KMS-11 (cell line): ENCODE measurements around the gene NR1I2.

Experiments used
- H2AFZ ChIP-seq: fragments of 200-600 bp; sonication (generic); 2 replicates; pipeline ENCODE4 v1.6.1; 2016; ENCODE audit warnings: antibody characterized with exemption, mixed run types, low read depth
- H3K27ac ChIP-seq: fragments of 200-600 bp; sonication (generic); 2 replicates; pipeline ENCODE4 v1.6.1; 2016; ENCODE audit warnings: mild to moderate bottlenecking, mixed run types
- H3K27me3 ChIP-seq: fragments of 200-600 bp; sonication (generic); 2 replicates; pipeline ENCODE4 v1.6.1; 2017; ENCODE audit warnings: mild to moderate bottlenecking, low read depth, mixed run types, moderate library complexity; ENCODE audit not compliant: insufficient read depth
- H3K36me3 ChIP-seq: fragments of 200-600 bp; sonication (generic); 2 replicates; pipeline ENCODE4 v1.6.1; 2017; ENCODE audit warnings: mild to moderate bottlenecking, mixed run types; ENCODE audit not compliant: insufficient read depth
- H3K4me1 ChIP-seq: fragments of 200-600 bp; sonication (generic); 2 replicates; pipeline ENCODE4 v1.6.1; 2016; ENCODE audit warnings: mild to moderate bottlenecking, low read depth, mixed run types; ENCODE audit not compliant: poor library complexity, severe bottlenecking
- H3K4me2 ChIP-seq: fragments of 200-600 bp; sonication (generic); 2 replicates; pipeline ENCODE4 v1.7.0; 2016; ENCODE audit warnings: mild to moderate bottlenecking, mixed run types
- H3K4me3 ChIP-seq: fragments of 200-600 bp; sonication (generic); IDR thresholded peaks from 2 replicates; pipeline ENCODE4 v1.6.1; 2017; ENCODE audit warnings: low read depth, low read length, mixed read lengths; ENCODE audit not compliant: insufficient read depth
- H3K79me2 ChIP-seq: fragments of 200-600 bp; sonication (generic); 2 replicates; pipeline ENCODE4 v1.6.1; 2016; ENCODE audit warnings: low read depth, mixed run types; ENCODE audit not compliant: insufficient read depth
- H3K9ac ChIP-seq: fragments of 200-600 bp; sonication (generic); 2 replicates; pipeline ENCODE4 v1.6.1; 2016; ENCODE audit warnings: mild to moderate bottlenecking, mixed run types
- H4K20me1 ChIP-seq: fragments of 200-600 bp; sonication (generic); 2 replicates; pipeline ENCODE4 v1.6.1; 2016; ENCODE audit warnings: mild to moderate bottlenecking, mixed run types; ENCODE audit not compliant: insufficient read depth
- CTCF ChIP-seq: fragments of 200-600 bp; sonication (generic); conservative IDR thresholded peaks from 2 replicates; pipeline ENCODE4 v1.6.1; 2017; ENCODE audit warnings: low read depth, mild to moderate bottlenecking, antibody characterized with exemption, low read length, moderate library complexity, mixed read lengths

The NR1I2 gene

GRCh38 chr3:119743921-119744320 is 38.0 kb upstream of the NR1I2 start:
- no peaks in the 10 kb centered on the region for H3K36me3 ChIP-seq

GRCh38 chr3:119745942-119746341 is 36.0 kb upstream of the NR1I2 start:
- no peaks in the 10 kb centered on the region for H3K36me3 ChIP-seq
- H3K9ac ChIP-seq, result no peak overlapping the region
- H3K27ac ChIP-seq, result no peak overlapping the region
- no peak overlapping the region for H3K4me3 ChIP-seq
- peaks cover 17% of the 10 kb centered on the region for H3K4me1 ChIP-seq
- H4K20me1 ChIP-seq, result no peaks in the 10 kb centered on the region
- no peaks in the 10 kb centered on the region for H3K79me2 ChIP-seq
- peak overlapping the region; percentile 50; the same call in 1 of the 2 replicates for H3K4me2 ChIP-seq
- no peak for TF ChIP-seq CTCF
- H2AFZ ChIP-seq, result no peak overlapping the region
- no peaks in the 10 kb centered on the region for H3K27me3 ChIP-seq

More at GRCh38 chr3:119743921-119744320, 38.0 kb upstream of the NR1I2 start:
- H3K79me2 ChIP-seq, result no peaks in the 10 kb centered on the region
- TF ChIP-seq CTCF, result no peak
- no peak overlapping the region for H3K27ac ChIP-seq
- no peak overlapping the region for H3K9ac ChIP-seq
- H4K20me1 ChIP-seq, result no peaks in the 10 kb centered on the region
- no peak overlapping the region for H2AFZ ChIP-seq
- H3K4me3 ChIP-seq, result no peak overlapping the region
- no peaks in the 10 kb centered on the region for H3K27me3 ChIP-seq
- H3K4me2 ChIP-seq, result no peak overlapping the region
- H3K4me1 ChIP-seq, result peaks cover 17% of the 10 kb centered on the region

DNA sequence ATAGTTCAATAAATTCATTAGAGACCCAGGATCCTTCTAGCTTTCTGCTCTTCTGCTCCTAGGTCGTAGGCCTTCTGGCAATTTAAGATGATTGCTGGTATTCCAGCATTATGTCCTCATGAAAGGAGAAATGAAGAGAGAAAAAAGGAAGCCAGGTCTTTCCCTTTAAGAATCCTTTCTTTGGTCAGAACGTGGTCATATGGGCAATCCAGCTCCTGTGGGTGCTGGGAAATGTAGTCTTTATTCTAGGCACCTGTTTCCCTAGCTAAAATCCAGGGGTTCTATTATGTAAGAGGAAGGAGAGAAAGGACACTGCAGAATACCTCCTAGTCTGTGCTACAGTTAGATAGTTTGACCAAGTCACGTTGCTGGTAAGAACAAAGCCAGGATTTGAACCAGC is 35.5 kb upstream of the NR1I2 start:
- Histone ChIP-seq H3K4me3 (no peak overlapping the region), H3K4me2 (peak overlapping the region; percentile 50; the same call in 1 of the 2 replicates), H3K79me2 (no peaks in the 10 kb centered on the region), H4K20me1 (no peaks in the 10 kb centered on the region), H3K4me1 (peaks cover 17% of the 10 kb centered on the region), H3K27me3 (no peaks in the 10 kb centered on the region), H2AFZ (no peak overlapping the region), H3K36me3 (no peaks in the 10 kb centered on the region), H3K27ac (no peak overlapping the region), H3K9ac (no peak overlapping the region)
- TF ChIP-seq CTCF, result no peak

DNA sequence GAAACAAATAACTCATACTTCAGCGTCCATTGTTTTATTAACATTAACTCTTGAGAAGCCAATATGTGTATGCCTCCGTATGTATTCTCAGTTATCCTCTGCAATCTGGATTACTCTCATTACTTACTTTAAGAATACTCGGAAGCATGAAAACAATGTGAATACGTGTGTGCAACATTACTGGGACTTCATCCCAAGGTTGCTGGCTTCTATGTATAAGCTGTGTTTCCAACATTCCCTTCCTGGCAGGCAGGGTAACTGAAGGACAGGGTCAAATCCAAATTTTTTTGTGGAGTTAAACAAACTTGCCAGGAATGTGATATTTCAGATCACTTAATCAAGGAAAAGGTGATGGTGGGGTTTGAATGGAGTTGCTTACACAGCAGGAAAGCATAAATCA is 34.5 kb upstream of the NR1I2 start:
- no peak overlapping the region for H3K4me2 ChIP-seq
- H4K20me1 ChIP-seq, result no peaks in the 10 kb centered on the region
- peaks cover 17% of the 10 kb centered on the region for H3K4me1 ChIP-seq
- H3K79me2 ChIP-seq, result no peaks in the 10 kb centered on the region
- TF ChIP-seq CTCF, result no peak
- no peaks in the 10 kb centered on the region for H3K36me3 ChIP-seq
- H3K27me3 ChIP-seq, result no peaks in the 10 kb centered on the region
- no peak overlapping the region for H3K9ac ChIP-seq
- H3K27ac ChIP-seq, result no peak overlapping the region
- no peak overlapping the region for H2AFZ ChIP-seq
- H3K4me3 ChIP-seq, result no peak overlapping the region

- TF ChIP-seq CTCF, result no peak
- no peaks in the 10 kb centered on the region for H3K79me2 ChIP-seq
- H3K27me3 ChIP-seq, result no peaks in the 10 kb centered on the region
Observed at GRCh38 chr3:119748991-119749390, 32.9 kb upstream of the NR1I2 start.

More at GRCh38 chr3:119748991-119749390, 32.9 kb upstream of the NR1I2 start:
- H3K4me3 ChIP-seq, result no peak overlapping the region
- H3K36me3 ChIP-seq, result no peaks in the 10 kb centered on the region
- no peaks in the 10 kb centered on the region for H4K20me1 ChIP-seq
- no peak overlapping the region for H2AFZ ChIP-seq
- no peak overlapping the region for H3K4me2 ChIP-seq
- peaks cover 17% of the 10 kb centered on the region for H3K4me1 ChIP-seq
- no peak overlapping the region for H3K9ac ChIP-seq
- no peak overlapping the region for H3K27ac ChIP-seq
